ENCODE results near the gene TREML1.

The TREML1 gene

DNA sequence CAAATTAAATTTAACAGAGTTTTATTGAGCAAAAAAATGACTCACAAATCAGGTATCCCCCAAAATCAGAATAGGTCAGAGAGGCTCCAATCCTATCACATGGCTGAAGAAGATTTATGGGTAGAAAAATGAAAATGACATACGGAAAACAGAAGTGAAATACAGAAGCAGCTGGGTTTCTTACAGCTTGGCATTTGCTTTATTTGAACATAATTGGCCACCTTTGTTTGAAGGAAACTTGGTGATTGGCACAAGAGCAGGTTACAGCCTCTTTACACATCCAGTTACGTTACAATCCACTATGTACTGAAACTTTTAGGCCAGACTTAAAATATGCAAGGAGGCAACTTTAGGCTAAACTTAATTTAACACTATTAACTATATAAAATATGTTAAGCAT lies 20.5 kb upstream of the TREML1 start:
- TF ChIP-seq, protein P1, sequence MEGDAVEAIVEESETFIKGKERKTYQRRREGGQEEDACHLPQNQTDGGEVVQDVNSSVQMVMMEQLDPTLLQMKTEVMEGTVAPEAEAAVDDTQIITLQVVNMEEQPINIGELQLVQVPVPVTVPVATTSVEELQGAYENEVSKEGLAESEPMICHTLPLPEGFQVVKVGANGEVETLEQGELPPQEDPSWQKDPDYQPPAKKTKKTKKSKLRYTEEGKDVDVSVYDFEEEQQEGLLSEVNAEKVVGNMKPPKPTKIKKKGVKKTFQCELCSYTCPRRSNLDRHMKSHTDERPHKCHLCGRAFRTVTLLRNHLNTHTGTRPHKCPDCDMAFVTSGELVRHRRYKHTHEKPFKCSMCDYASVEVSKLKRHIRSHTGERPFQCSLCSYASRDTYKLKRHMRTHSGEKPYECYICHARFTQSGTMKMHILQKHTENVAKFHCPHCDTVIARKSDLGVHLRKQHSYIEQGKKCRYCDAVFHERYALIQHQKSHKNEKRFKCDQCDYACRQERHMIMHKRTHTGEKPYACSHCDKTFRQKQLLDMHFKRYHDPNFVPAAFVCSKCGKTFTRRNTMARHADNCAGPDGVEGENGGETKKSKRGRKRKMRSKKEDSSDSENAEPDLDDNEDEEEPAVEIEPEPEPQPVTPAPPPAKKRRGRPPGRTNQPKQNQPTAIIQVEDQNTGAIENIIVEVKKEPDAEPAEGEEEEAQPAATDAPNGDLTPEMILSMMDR (IDR thresholded peaks at IDR 0.05; ENCODE audit: control extremely low read depth, extremely low read depth, low read depth, missing control alignments) = no peak
- CTCF ChIA-PET = no interaction called here
- no peak for DNase-seq (ENCODE audit: extremely low spot score)
- POLR2A ChIA-PET = no interaction called here

DNA sequence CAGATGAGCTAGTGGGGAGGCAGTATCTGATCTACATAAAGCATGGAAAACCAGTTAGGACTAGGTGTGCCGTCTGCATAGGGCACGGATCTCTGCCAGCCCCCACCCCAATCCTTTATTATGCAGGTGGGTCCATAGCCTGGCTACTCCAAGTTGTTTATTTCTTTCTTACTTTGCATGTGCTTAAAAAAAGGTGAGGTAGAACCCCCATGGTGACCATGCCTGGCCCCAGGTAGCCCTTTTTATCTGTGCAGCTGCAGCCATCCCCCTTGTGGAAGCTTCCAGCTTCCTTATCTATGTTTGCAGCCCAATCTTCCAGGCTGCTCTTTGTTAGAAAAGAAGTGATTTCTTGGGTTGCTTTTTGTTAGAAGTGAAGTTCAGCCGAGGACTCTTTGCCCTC lies 17.8 kb upstream of the TREML1 start:
- CTCF ChIA-PET = interaction anchor here (4.5 kb wide), 1 partner anchor 10 kb away, joined by 25 read pairs; no protein-coding TSS in a partner anchor
- TF ChIP-seq, protein P1 (IDR thresholded peaks at IDR 0.05; ENCODE audit: control extremely low read depth, extremely low read depth, low read depth, missing control alignments) = no peak
- POLR2A ChIA-PET = no interaction called here
- DNase-seq (ENCODE audit: extremely low spot score) = no peak

DNA sequence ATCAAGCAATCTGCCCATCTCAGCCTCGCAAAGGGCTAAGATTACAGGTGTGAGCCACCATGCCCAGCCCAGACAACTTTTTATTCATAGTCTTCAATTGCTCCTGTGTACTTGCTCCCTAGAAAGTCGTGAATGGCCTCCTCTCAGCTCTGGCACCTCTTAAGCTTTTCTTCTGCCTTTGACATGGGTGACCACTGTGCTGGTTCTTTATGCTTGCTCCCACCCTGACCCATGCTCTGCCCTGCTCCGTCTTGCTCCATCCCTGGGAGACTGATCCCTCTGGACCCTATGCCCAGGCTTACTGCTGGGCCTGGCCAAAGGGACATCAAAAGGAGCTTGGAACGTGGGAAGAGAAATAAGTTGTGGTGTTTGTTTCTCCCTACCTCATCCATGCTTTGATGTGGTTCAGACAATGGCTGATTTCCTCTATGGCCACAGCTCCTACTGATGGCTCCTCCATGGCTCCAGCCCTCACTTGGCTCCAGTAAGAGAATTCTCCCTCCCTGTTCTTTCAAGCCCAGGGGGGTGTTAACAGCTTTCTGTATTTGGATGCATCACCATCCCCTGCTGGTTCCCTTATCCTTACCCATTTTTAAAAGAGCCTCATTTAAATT lies 16.5 kb upstream of the TREML1 start:
- TF ChIP-seq, protein P1 (IDR thresholded peaks at IDR 0.05; ENCODE audit: control extremely low read depth, extremely low read depth, low read depth, missing control alignments) = no peak
- ChIA-PET POLR2A (no interaction called here), CTCF (interaction anchor here (1.0 to 4.5 kb wide), 4 partner anchors 9 to 149 kb away, joined by 3 to 25 read pairs (median 4); no protein-coding TSS in a partner anchor)
- DNase-seq (ENCODE audit: extremely low spot score) = no peak

DNA sequence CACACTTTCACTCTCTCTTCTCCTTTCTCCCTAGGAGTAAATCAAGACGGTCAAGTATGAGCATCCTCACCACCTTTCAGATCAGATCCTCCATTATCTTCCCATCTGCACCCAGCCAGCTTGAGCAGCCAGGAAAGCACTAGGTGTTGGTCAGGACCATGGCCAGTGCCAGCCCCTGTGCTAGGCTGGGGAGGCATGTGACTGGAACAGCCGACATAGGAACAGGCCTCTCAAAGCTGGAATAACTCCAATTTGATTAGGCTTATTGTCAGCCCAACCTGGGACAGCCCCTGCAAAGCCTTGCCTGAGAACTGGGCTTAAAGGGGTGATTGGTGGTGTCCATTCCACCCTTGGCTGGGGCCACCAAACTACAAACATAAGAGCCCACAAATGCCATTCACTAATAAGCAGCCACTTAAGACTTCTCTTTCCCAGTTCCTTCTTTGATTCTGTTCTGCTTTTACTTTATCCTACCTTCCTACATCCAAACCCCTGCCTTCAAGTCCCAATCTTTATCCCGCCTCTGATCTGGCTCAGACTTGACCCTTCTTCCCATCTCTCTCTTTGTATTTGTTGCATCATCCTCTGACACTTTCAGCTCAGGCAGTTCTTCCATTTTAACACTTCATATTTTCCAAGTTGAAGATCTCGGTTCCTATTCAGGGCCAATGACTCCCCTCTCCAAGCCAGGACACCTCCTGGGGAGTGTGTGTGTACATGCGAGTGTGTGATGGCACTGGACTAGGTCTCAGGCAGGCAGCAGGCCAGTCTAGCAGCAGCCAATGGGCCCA lies 13.2 kb upstream of the TREML1 start:
- ChIA-PET POLR2A (no interaction called here), CTCF (interaction anchor here (1.0 kb wide), 1 partner anchor 15 kb away, joined by 3 read pairs; no protein-coding TSS in a partner anchor)
- DNase-seq (ENCODE audit: extremely low spot score) = no peak
- TF ChIP-seq, protein P1 (IDR thresholded peaks at IDR 0.05; ENCODE audit: control extremely low read depth, extremely low read depth, low read depth, missing control alignments) = no peak

DNA sequence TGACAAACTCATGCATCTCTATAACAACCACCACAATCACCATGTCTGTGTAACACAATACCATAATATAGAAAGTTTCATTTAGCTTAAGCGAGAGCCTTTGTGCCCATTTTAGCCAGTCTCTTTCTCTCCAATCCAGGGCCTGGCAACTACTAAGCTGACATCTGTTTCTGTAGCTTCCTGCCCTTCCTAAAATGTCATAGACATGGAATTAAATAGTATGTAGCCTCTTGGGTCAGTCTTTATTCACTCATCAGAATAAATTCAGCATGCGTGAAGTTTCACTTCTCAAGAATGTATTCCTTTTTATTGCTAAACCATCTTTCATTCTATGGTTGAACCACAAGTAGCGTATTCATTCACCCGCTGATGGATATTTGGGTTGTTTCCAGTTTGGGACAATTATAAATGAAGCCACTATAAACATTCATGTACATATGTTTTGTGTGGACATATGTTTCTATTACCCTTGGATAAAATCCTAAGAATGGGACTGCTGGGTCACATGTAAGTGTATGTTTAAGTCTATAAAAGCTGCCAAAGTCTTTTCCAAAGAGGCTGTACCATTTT lies 10.5 kb upstream of the TREML1 start:
- TF ChIP-seq, protein P1 (IDR thresholded peaks at IDR 0.05; ENCODE audit: control extremely low read depth, extremely low read depth, low read depth, missing control alignments) = no peak
- ChIA-PET CTCF (no interaction called here), POLR2A (no interaction called here)
- no peak for DNase-seq (ENCODE audit: extremely low spot score)

DNA sequence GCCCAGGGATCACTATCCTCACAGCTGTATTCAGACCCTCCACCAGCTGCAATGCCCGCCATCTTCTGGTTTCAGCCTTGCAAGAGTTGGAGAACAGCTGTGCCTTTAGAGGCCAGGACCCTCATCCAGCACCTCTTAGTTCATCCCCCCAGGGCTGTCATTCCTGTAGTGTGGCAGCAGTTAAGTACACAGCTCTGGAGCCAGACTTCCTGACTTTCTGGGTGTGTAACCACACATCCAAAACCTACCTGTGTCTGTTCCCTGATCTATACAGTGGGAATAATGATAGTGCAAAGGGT lies 9.2 kb upstream of the TREML1 start:
- DNase-seq (ENCODE audit: extremely low spot score) = no peak
- POLR2A ChIA-PET = no interaction called here
- TF ChIP-seq, protein P1 (IDR thresholded peaks at IDR 0.05; ENCODE audit: control extremely low read depth, extremely low read depth, low read depth, missing control alignments) = no peak
- CTCF ChIA-PET = no interaction called here
